Retinal pigment epithelial cell (primary cell): ENCODE measurements around the gene HOXD4.

Source experiments
- DNase-seq: peaks from one replicate; pipeline ENCODE4 v3.0.0-alpha.2; 2010; ENCODE audit warnings: low read depth
- H3K4me3 ChIP-seq: 2 replicates; pipeline ENCODE4 v1.5.1; 2011; ENCODE audit warnings: mild to moderate bottlenecking, low read length, control low read depth, moderate library complexity
- TF ChIP-seq, protein P1 (sequence below): conservative IDR thresholded peaks from 2 replicates; pipeline ENCODE4 v1.5.1; 2011; ENCODE audit warnings: low read depth, low read length, control low read depth, inconsistent platforms

HOXD4 gene

DNA sequence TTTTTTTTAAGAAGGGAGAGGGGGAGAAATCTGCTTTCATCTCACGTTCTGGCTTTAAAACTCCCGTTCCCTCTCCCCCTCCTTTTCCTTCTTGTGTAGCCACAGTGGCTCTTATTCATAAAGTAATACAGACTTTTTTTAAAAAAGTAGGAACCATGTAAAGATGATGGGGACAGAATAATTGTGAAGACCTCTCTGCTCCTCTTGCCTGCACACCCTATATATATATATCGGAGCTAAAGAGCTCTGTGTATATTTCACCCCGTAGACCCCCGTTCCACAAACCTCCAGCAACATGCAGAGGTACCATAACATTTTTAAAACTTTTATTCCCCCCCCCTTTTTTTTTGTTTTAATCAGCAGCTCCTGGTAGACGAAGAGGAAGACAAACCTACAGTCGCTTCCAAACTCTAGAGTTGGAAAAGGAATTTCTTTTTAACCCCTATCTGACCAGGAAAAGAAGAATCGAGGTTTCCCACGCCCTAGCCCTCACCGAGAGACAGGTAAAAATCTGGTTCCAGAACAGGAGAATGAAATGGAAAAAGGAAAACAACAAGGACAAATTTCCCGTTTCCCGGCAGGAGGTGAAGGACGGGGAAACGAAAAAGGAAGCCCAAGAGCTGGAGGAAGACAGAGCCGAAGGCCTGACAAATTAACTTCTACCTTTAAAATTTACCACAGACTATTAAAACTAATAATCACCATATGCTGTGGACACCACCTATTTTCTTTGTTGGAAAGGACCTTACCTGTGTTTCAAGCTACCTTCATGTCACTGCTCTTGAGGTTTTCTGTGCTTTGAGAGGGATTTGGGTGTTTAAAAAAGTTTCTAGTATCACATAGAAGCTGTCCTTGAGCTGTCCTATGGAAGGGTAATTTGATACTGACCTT is 20.1 kb upstream of the HOXD4 start:
- H3K4me3 ChIP-seq = no peak overlapping the region
- TF ChIP-seq, protein P1, sequence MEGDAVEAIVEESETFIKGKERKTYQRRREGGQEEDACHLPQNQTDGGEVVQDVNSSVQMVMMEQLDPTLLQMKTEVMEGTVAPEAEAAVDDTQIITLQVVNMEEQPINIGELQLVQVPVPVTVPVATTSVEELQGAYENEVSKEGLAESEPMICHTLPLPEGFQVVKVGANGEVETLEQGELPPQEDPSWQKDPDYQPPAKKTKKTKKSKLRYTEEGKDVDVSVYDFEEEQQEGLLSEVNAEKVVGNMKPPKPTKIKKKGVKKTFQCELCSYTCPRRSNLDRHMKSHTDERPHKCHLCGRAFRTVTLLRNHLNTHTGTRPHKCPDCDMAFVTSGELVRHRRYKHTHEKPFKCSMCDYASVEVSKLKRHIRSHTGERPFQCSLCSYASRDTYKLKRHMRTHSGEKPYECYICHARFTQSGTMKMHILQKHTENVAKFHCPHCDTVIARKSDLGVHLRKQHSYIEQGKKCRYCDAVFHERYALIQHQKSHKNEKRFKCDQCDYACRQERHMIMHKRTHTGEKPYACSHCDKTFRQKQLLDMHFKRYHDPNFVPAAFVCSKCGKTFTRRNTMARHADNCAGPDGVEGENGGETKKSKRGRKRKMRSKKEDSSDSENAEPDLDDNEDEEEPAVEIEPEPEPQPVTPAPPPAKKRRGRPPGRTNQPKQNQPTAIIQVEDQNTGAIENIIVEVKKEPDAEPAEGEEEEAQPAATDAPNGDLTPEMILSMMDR = no peak
- DNase-seq = no peak

DNA sequence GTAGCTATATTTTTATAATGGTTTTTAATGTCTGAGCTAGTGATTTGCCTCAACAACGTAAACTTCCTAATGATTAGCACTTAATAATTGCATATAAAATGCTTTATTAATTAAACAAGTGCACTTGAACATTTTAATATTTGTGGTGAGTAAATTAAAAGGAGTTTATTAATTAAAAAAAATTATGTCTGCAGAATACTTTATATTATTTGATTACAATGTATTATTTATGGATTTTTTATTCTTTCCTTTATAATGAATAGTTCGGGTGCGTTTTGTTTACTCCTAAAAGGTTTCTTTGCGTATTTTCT is 19.5 kb upstream of the HOXD4 start:
- TF ChIP-seq, protein P1 = no peak
- no peak for DNase-seq
- H3K4me3 ChIP-seq = no peak overlapping the region

DNA sequence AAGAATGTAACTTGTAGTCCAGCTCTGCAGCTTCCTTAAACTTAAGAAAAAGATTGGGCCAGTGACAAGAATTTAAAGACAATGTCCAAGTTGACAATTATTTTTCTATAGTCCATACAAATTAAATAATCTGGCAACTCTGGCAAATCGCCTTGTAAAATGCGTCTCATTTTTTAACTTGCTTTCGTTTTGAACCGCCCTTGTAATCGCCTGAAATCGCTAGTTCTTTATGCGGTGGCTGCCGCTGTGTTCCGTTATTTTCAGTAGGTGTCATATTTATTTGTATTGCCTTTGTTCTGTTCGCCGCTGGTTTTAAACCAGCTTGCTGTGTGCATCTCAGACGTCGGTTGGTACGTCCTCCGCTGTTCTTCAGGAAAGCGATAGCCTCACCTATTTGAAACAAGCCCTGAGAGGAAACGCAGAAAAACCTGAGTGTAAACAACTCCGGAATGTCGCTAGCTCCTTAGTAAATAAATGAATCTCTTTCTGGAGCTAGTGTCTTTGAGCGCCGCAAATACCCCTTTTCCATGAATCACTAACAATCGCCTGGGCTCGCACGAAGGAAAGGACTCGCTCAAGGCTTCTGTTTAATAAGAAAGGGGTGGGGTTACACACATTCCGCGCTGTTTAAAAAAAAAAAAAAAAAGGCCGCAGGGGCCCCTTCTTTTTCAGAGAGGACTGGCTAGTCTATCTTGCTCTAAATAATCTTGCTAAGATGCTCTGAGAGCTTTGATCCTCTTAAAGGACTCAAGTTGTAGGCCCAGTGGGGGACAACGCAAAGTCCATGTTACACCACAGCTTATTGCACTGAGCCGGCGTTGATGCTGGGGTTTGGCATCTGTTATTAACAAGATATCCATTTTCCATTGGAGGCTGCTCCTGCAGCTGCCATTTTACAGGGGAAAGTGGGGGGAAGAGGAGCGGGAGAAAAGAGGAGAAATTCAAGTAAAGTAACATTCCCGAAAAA is 18.9 kb upstream of the HOXD4 start:
- H3K4me3 ChIP-seq = no peak overlapping the region
- TF ChIP-seq, protein P1 = no peak
- no peak for DNase-seq

DNA sequence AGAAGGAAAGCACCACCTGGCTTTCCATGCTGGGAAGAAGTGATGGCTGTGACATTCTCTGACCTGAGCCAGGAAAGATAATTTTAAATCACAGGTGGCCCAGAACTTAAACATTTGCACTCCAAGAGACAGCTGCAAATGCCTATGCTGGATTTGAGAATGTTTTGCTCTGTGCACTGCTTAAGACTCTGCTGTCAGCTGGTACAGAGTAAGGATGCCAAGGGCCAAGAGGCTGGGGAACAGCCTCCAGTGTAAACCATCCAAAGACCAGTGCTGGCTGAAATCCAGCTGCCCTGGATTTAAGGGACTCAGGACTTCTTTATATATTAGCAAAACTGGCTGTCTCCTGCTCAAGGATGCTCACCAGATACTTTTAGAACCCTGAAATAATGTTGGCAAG is 18.0 kb upstream of the HOXD4 start:
- H3K4me3 ChIP-seq = no peak overlapping the region
- DNase-seq = no peak
- TF ChIP-seq, protein P1 = no peak

DNA sequence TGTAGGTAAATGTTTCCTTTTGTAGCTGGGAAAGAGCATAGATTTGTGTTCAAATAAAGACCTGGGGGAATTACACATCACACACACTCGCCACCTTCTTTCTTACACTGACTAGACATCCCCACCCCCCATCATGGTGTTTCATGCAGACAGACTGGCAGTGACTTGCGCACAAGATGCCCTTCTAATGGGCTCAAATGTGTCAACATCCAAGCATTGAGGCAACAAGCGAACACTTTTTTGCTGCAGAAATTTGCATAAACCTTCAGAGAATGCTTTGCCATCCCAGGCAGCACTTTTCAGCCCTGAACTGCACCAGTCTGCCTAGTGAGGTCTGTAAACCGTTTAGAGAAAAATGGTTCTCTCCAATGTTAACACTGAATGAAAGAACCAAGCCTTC is 17.3 kb upstream of the HOXD4 start:
- TF ChIP-seq, protein P1 = no peak
- DNase-seq = no peak
- no peak overlapping the region for H3K4me3 ChIP-seq

DNA sequence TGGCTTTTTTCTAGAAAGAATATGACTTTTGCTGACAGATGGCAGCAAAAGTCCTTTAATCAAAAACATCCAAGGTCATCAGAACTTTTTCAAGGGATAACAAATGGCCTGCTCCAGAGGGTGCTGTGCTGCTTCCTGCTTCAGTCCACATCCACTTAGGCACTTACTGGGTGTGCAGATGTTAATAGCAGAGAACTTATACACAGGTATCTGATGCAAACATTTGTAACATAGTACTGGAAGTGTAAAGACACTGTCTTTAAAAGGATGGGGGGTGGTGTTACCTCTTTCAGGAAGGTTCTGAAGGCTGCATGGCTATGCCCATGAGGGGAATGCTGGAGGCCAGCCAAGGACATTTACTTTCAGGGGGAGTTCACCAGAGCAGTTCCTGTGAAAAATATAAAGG is 16.3 kb upstream of the HOXD4 start:
- TF ChIP-seq, protein P1 = no peak
- H3K4me3 ChIP-seq = no peak overlapping the region
- no peak for DNase-seq
